DMS114 treated with DMSO at 0.1 percent for 48 hours (cell line): ENCODE results near the gene INCENP.
A peak's percentile ranks its signal among the peaks of the same experiment; 100 is the strongest.
"Not testable (repeated sequence)": the region's sequence is repeated elsewhere in the genome, so short reads cannot be mapped to it uniquely, and the experiment has no call there.

Experiments used
- DNase-seq: peaks from one replicate; lab custom pipeline; 2025; ENCODE audit not compliant: unreplicated experiment; lab: John Stamatoyannopoulos, UW

The INCENP gene

GRCh38 chr11:62166371-62166770, 42.6 kb downstream of the INCENP start:
- no peak for DNase-seq

- no peak for DNase-seq
Measured at GRCh38 chr11:62169448-62169847, 45.6 kb downstream of the INCENP start.

- DNase-seq: no peak
Measured at GRCh38 chr11:62169935-62170334, 46.1 kb downstream of the INCENP start.

GRCh38 chr11:62171261-62171723, 47.5 kb downstream of the INCENP start:
- peak; percentile 78 for DNase-seq

GRCh38 chr11:62172294-62172693, 48.5 kb downstream of the INCENP start:
- no peak for DNase-seq

- DNase-seq: no peak
Measured at GRCh38 chr11:62176766-62177165, 53.0 kb downstream of the INCENP start.

- DNase-seq: no peak
Measured at GRCh38 chr11:62179995-62180394, 56.2 kb downstream of the INCENP start.

- no peak for DNase-seq
Measured at GRCh38 chr11:62181097-62181496, 57.3 kb downstream of the INCENP start.

- no peak for DNase-seq
Measured at GRCh38 chr11:62182147-62182891, 58.5 kb downstream of the INCENP start.

GRCh38 chr11:62186195-62186594, 62.4 kb downstream of the INCENP start:
- DNase-seq: no peak

GRCh38 chr11:62190011-62190410, 66.2 kb downstream of the INCENP start, which contains the start of gene SCGB1D1:
Gene SCGB1D1, plus strand, starts transcription at chr11:62190216. Its CDS starts 69 bp downstream, at chr11:62190285.
- no peak for DNase-seq

- DNase-seq: no peak
Measured at GRCh38 chr11:62193952-62194351, 70.1 kb downstream of the INCENP start.

GRCh38 chr11:62195010-62195409, 71.2 kb downstream of the INCENP start:
- not testable (repeated sequence) for DNase-seq

GRCh38 chr11:62195945-62196344, 72.1 kb downstream of the INCENP start:
- no peak for DNase-seq

GRCh38 chr11:62197400-62197799, 73.6 kb downstream of the INCENP start:
- DNase-seq: not testable (repeated sequence)

GRCh38 chr11:62201376-62201775, 77.6 kb downstream of the INCENP start:
- no peak for DNase-seq
